Measurements from ENCODE around the gene YY1AP1.

GRCh38 chr1:155680531-155680930, 8.0 kb downstream of the YY1AP1 start:
- TF ChIP-seq, protein P1, sequence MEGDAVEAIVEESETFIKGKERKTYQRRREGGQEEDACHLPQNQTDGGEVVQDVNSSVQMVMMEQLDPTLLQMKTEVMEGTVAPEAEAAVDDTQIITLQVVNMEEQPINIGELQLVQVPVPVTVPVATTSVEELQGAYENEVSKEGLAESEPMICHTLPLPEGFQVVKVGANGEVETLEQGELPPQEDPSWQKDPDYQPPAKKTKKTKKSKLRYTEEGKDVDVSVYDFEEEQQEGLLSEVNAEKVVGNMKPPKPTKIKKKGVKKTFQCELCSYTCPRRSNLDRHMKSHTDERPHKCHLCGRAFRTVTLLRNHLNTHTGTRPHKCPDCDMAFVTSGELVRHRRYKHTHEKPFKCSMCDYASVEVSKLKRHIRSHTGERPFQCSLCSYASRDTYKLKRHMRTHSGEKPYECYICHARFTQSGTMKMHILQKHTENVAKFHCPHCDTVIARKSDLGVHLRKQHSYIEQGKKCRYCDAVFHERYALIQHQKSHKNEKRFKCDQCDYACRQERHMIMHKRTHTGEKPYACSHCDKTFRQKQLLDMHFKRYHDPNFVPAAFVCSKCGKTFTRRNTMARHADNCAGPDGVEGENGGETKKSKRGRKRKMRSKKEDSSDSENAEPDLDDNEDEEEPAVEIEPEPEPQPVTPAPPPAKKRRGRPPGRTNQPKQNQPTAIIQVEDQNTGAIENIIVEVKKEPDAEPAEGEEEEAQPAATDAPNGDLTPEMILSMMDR (IDR thresholded peaks at IDR 0.05; ENCODE audit: low read depth, low read length): no peak
- TF ChIP-seq POLR2A (IDR thresholded peaks at IDR 0.05; ENCODE audit: extremely low read depth, insufficient read length) (no peak), MAX (IDR thresholded peaks at IDR 0.05; ENCODE audit: low read depth, low read length) (no peak), MYC (IDR thresholded peaks at IDR 0.05; ENCODE audit: low read depth, low read length) (no peak)
